Stimulated activated CD4-positive, alpha-beta T cell treated with anti-CD3 and anti-CD28 coated beads, Interleukin-4, amount 100 ng/mL, for 24 hours (primary cell): ENCODE data around the gene KIAA0513.
"Not testable (repeated sequence)": the region's sequence is repeated elsewhere in the genome, so short reads cannot be mapped to it uniquely, and the experiment has no call there.

Experiments
- DNase-seq: peaks from one replicate; pipeline ENCODE4 v3.0.0-alpha.2; 2020

Gene KIAA0513

GRCh38 chr16:85123441-85123840 is 95.8 kb downstream of the KIAA0513 start:
- DNase-seq: not testable (repeated sequence)

GRCh38 chr16:85123891-85124635 is 96.5 kb downstream of the KIAA0513 start:
- DNase-seq: no peak

- no peak for DNase-seq
Observed at GRCh38 chr16:85124636-85125346, 97.2 kb downstream of the KIAA0513 start.

- no peak for DNase-seq
Observed at GRCh38 chr16:85125570-85126393, 98.2 kb downstream of the KIAA0513 start.

GRCh38 chr16:85126394-85126704 is 98.8 kb downstream of the KIAA0513 start:
- DNase-seq: no peak

DNA sequence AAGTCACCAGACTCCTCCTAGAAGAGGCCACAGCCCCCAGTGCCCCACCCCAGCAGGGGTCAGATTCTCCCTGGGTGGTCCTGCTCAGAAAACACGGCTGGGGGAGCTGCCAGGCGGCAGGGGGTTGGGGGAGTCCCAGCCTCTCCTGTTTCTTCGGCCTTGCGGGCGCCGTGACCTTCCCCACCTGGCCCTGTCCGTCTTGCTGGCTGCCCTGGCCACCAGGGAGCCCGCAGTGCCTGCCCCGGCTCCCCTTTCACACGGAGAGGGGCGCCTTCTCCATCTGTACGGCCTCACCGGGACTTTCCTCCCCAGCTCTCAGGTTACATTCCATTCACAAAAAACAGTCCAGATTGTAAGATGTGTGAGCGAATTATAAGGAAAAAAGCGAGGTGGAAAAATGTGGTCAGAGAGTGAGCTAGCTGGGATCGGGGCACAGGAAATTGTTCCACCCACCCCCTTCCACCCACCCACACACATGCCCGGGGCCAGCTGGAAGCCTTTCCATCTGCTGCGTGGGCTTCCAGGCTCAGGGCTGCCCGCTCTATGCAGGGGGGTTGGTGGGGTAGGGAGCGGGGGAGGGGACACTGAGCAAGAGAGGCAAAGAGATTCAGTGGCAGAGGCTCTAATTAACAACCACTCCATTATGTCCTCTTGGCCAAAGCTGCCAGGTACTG is 99.2 kb downstream of the KIAA0513 start:
- peak; percentile 28 for DNase-seq

DNA sequence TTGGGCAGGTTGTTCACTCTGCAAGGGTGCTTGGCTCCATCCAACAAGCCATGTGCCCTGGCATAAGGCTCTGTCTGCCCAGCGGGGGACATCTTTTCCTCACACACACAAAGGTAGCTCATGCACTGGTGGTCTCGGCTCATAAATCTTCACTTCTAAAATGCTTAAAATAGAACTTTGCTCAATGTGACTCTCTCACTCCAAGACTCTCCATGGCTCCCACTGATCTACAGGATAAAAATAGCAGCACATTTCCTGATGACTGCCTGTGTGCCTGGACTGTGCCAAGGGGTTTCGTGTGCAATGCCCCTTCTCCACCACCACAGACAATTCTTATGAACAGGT is 99.8 kb downstream of the KIAA0513 start:
- no peak for DNase-seq

DNA sequence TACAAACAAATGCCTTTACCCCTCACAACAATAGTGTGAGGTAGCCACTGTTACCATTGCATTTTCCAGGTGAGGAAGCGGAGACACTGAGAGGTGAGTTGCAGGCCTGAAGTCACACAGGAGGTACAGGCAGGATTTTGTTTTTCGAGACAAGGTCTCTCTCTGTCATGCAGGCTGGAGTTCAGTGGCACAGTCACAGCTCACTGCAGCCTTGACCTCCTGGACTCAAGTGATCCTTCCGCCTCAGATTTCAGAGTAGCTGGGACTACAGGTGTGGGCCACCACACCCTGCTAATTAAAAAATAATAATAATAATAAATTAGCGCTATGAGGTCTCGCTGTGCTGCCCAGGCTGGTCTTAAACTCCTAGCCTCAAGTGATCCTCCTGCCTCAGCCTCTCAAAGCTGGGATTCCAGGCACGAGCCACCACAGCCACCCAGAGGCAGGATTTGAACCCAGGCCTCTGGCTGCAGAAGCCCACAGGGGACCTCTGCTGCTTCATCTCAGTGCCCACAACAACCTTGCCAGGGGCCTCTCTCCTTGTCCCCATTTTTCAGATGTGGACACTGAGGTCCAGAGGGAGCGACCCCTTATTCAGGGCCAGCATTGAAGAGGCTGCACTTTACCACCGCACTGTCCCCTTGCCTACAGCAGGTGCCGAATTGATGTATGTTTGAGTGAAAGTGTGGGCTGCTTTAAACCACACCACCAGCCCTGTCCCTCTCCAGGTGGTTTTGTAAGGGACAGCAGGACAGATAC is 100.7 kb downstream of the KIAA0513 start:
- no peak for DNase-seq

DNA sequence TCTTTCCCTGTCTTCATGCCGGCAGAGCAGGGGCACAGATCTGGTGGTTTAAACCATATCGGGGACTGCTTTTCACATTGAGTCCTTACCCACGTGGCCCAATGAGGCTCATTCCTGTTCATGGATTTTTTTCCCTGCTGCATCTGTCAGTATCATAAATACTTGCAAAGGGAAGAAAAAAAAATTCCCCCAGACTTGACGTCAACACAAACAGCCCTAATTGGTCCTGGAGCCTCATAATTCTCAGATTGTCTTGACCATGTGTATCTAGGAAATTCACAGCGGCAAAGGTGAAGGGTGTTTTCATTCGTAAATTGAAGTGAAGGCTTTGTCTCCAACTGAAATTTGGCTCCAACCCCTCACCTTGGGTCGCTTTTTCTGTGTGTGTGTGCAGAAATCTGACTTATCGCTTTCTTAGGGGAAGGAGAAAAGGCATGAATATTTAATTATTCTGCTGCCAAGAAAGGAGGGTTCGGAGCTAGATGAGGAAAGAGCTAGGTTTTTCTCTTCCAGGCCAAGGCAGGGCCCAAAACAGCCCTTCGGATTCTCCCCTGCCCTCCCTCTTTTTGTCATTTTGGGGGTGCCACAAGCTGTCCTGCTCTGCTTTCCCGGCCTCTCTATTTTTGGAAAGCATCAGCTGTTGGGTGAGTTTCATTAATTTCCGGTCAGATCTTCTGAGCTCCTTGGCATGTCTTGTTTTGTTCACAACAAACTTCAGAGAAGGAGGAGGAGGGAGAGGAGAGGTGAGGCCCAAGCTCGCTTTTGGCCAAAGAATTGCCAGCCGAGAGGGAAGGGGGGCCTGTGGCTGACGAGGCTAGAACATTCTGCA is 102.5 kb downstream of the KIAA0513 start:
- DNase-seq: no peak

GRCh38 chr16:85130705-85131028 is 103.1 kb downstream of the KIAA0513 start:
- DNase-seq: no peak

DNA sequence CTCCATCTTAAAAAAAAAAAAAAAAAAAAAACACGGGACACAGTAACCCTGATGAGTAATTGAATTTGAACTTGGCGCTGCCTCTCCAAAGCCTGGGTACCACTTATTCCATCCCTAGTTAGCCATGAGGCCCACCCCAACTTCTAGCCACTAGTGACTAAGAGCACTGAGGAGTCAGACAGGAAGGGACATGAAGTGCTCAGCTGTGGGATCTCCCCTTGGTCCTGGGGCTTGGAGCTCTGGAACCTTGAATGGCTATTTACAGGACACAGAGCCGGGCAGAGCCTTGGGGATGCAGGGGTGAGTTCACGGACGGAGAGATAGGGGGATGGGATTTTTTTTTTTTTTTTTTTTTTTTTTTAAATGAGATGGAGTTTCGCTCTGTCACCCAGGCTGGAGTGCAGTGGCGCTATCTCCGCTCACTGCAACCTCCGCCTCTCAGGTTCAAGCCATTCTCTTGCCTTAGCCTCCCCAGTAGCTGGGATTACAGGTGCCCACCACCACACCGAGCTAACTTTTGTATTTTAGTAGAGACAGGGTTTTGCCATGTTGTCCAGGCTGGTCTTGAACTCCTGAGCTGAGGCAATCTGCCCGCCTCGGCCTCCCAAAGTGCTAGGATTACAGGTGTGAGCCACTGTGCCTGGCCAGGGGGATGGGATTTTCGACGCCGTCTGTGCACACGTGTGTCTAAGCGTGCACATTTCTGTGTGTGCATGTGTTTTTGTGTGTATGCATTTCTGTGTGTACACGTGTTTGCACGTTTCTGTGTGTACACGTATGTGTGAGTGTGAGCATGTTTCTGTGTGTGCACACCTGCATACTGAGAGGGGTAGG is 105.1 kb downstream of the KIAA0513 start:
- no peak for DNase-seq

DNA sequence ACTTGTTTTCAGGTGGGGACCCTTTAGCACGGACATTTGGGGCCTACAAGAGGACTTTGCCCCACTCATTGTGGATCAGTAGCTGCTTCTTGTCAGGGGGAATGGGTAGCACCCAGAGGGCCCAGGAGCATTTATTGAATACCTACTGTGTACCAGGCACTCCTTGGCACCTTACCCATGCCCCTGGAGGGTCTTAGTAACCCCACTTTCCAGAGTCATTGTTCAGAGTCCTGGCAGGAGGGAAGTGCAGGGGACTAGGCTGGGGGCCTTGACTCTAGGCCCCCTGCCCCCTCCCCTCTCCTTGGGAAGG is 105.7 kb downstream of the KIAA0513 start:
- DNase-seq: no peak

- no peak for DNase-seq
Observed at GRCh38 chr16:85134076-85134788, 106.6 kb downstream of the KIAA0513 start.

- DNase-seq: no peak
Observed at GRCh38 chr16:85134789-85135142, 107.2 kb downstream of the KIAA0513 start.

GRCh38 chr16:85136213-85136701 is 108.7 kb downstream of the KIAA0513 start:
- no peak for DNase-seq

GRCh38 chr16:85136702-85137322 is 109.2 kb downstream of the KIAA0513 start:
- DNase-seq: no peak

- no peak for DNase-seq
Observed at GRCh38 chr16:85137323-85138072, 109.9 kb downstream of the KIAA0513 start.

DNA sequence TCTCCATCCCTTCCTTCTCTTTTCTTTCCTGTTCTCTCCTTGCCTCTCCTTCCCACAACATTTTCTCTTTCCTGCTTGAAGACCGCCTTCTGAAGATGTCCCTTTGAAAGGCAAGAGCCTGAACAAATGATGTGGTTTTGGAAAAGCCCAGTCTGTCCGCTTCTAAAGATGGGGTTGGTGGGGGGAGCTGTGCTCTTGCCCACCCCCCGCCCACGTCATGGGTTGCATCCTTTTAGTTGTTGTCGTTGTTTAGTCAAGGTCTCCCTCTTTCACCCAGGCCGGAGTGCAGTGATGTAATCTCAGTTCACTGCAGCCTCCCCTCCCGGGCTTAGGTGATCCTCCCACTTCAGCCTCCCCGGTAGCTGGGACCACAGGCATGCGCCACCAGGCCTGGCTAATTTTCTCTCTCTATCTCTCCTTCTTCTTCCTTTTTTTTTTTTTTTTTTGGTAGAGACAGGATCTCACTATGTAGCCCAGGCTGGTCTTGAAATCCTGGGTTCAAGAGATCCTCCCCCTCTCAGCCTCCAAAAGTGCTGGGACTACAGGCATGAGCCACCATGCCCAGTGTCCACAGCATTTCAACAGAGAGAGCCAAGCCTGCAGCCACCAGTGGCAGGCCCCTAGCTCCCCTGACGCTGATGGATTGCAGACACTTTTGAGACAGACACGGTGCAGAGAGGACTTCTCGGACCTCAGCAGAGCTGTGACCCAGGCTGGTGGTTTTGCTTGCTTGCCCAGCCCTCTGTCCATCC is 110.7 kb downstream of the KIAA0513 start:
- DNase-seq: no peak
